ENCODE measurements around the gene EIF3CL. TPM values are rescaled to one million over a fixed set of nuclear protein-coding genes. Genes with fewer than 3 reads are reported as not detected.
"Not testable (repeated sequence)": the region's sequence is repeated elsewhere in the genome, so short reads cannot be mapped to it uniquely, and the experiment has no call there.

The EIF3CL gene
- total RNA-seq, 3 donors from 2014 or later (not counting 1 experiment from before 2014, with no cell fraction given): 28.4 to 64.6 (median 30.4) TPM

GRCh38 chr16:28336940-28337710 is 66.5 kb downstream of the EIF3CL start:
- no CpG with 5 or more reads among the region's 5 CpGs for WGBS (ENCODE audit: insufficient coverage)
- H3K4me3 ChIP-seq (ENCODE audit: low read length); DNase-seq; H3K9me3 ChIP-seq (ENCODE audit: control insufficient read depth, insufficient read depth, low read length); H3K27me3 ChIP-seq (ENCODE audit: control insufficient read depth, insufficient read depth, low read length); H3K27ac ChIP-seq (ENCODE audit: low read length); intact Hi-C loops (cut with micrococcal nuclease); H3K27me3 Mint-ChIP-seq (ENCODE audit: low read depth in 2 of 2); H3K9me3 Mint-ChIP-seq; H3K36me3 ChIP-seq (ENCODE audit: control insufficient read depth, insufficient read depth, low read length); ATAC-seq; H3K4me1 Mint-ChIP-seq; H3K36me3 Mint-ChIP-seq; H3K4me3 Mint-ChIP-seq; H3K27ac Mint-ChIP-seq; H3K4me1 ChIP-seq (ENCODE audit: control insufficient read depth, insufficient read depth, low read length): not testable (repeated sequence)

GRCh38 chr16:28335678-28336077 is 68.0 kb downstream of the EIF3CL start:
- H3K9me3 ChIP-seq (ENCODE audit: control insufficient read depth, insufficient read depth, low read length); H3K4me1 Mint-ChIP-seq; H3K27me3 ChIP-seq (ENCODE audit: control insufficient read depth, insufficient read depth, low read length); H3K27me3 Mint-ChIP-seq (ENCODE audit: low read depth in 2 of 2); H3K4me3 ChIP-seq (ENCODE audit: low read length); intact Hi-C loops (cut with micrococcal nuclease); H3K4me3 Mint-ChIP-seq; H3K9me3 Mint-ChIP-seq; H3K36me3 Mint-ChIP-seq; ATAC-seq; DNase-seq; H3K27ac ChIP-seq (ENCODE audit: low read length); H3K4me1 ChIP-seq (ENCODE audit: control insufficient read depth, insufficient read depth, low read length); H3K36me3 ChIP-seq (ENCODE audit: control insufficient read depth, insufficient read depth, low read length); H3K27ac Mint-ChIP-seq: not testable (repeated sequence)
- whole genome bisulfite sequencing (ENCODE audit: insufficient coverage): 75% methylated on average over 5 of the region's 8 CpGs

DNA sequence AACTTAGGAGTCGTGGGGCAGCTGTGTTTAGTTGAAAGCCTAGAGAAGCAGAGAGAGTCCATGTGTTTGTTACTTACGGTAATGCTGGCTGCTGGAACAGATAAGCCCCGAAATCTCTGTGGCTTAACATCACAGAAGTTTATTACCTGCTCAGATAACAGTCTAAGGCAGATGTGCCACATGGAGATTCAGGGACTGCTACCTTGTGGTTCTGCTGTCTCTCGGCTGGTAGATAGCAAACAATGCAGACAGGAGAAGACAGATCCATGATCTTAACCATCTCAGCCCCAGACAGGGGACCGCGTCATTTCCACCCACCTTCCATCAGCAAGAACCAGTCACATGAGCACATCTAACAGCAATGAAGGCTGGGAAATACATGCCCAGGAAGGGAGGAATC is 71.0 kb downstream of the EIF3CL start:
- ATAC-seq; H3K27me3 Mint-ChIP-seq (ENCODE audit: low read depth in 2 of 2); intact Hi-C loops (cut with micrococcal nuclease); H3K27ac Mint-ChIP-seq; H3K4me1 Mint-ChIP-seq; H3K27ac ChIP-seq (ENCODE audit: low read length); H3K9me3 Mint-ChIP-seq; H3K4me3 ChIP-seq (ENCODE audit: low read length); DNase-seq; H3K4me1 ChIP-seq (ENCODE audit: control insufficient read depth, insufficient read depth, low read length); H3K36me3 ChIP-seq (ENCODE audit: control insufficient read depth, insufficient read depth, low read length); H3K4me3 Mint-ChIP-seq; H3K9me3 ChIP-seq (ENCODE audit: control insufficient read depth, insufficient read depth, low read length); H3K36me3 Mint-ChIP-seq; H3K27me3 ChIP-seq (ENCODE audit: control insufficient read depth, insufficient read depth, low read length): not testable (repeated sequence)
- WGBS (ENCODE audit: insufficient coverage): no CpG with 5 or more reads among the region's 6 CpGs

DNA sequence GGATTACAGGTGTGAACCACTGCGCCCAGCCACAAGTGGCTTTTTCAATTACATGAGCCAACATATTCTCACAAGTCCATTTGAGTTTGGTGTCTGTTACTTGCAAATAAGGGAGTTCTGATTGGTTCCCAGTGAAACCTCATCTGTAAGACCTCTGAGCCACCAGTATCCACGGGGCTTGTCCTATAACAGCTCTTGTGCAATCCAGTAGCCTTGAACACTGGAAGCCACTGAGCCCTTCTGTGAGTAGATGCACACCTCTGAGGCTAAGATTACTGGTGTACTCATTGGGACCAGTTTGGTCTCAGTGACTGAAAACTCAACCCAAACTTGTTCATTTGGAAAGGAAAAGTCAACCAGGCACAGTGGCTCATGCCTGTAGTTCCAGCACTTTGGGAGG is 72.7 kb downstream of the EIF3CL start:
- H3K4me3 Mint-ChIP-seq; H3K9me3 Mint-ChIP-seq; DNase-seq; ATAC-seq; H3K27me3 Mint-ChIP-seq (ENCODE audit: low read depth in 2 of 2); H3K9me3 ChIP-seq (ENCODE audit: control insufficient read depth, insufficient read depth, low read length); H3K4me1 Mint-ChIP-seq; H3K4me3 ChIP-seq (ENCODE audit: low read length); H3K4me1 ChIP-seq (ENCODE audit: control insufficient read depth, insufficient read depth, low read length); H3K36me3 ChIP-seq (ENCODE audit: control insufficient read depth, insufficient read depth, low read length); H3K27ac ChIP-seq (ENCODE audit: low read length); H3K36me3 Mint-ChIP-seq; H3K27ac Mint-ChIP-seq; intact Hi-C loops (cut with micrococcal nuclease); H3K27me3 ChIP-seq (ENCODE audit: control insufficient read depth, insufficient read depth, low read length): not testable (repeated sequence)
- 44% methylated on average over 1 of the region's 2 CpGs for whole genome bisulfite sequencing (ENCODE audit: insufficient coverage)

- H3K9me3 Mint-ChIP-seq; H3K27me3 Mint-ChIP-seq (ENCODE audit: low read depth in 2 of 2); H3K4me1 ChIP-seq (ENCODE audit: control insufficient read depth, insufficient read depth, low read length); H3K9me3 ChIP-seq (ENCODE audit: control insufficient read depth, insufficient read depth, low read length); H3K27me3 ChIP-seq (ENCODE audit: control insufficient read depth, insufficient read depth, low read length); H3K27ac ChIP-seq (ENCODE audit: low read length); H3K27ac Mint-ChIP-seq; H3K4me3 ChIP-seq (ENCODE audit: low read length); H3K4me3 Mint-ChIP-seq; H3K36me3 ChIP-seq (ENCODE audit: control insufficient read depth, insufficient read depth, low read length); H3K36me3 Mint-ChIP-seq; intact Hi-C loops (cut with micrococcal nuclease): not testable (repeated sequence)
- ATAC-seq (peak in 2 of 3 donors; percentile 55 to 71), DNase-seq (peak in 1 of 2 donors; percentile 45)
- 100% methylated on average over 2 of the region's 9 CpGs for whole genome bisulfite sequencing (ENCODE audit: insufficient coverage)
- H3K4me1 Mint-ChIP-seq: peaks cover 7 to 11% of the 10 kb centered on the region in 2 donors
Measured at GRCh38 chr16:28330232-28330631, 73.4 kb downstream of the EIF3CL start.

Other genes with a start within 250 kb of the EIF3CL start
- 100 to 1,000 TPM; 233 to 321 (median 240) TPM for gene XPO6, start 191.9 kb downstream of the EIF3CL start, total RNA-seq
- 10 to 100 TPM; 59.3 to 60.9 (median 59.8) TPM for gene SBK1, start 111.3 kb downstream of the EIF3CL start, total RNA-seq
- 1 to 10 TPM in 2 of 3 donors, not detected in 1; 4.1 to 5.7 TPM for gene NPIPB6, start 40.3 kb downstream of the EIF3CL start, total RNA-seq
- not detected for gene NPIPB7, start 68.5 kb upstream of the EIF3CL start, total RNA-seq
- 10 to 100 TPM; 71.1 to 85.3 (median 84.7) TPM for gene CLN3, start 88.2 kb upstream of the EIF3CL start, total RNA-seq
- gene APOBR, start 90.8 kb upstream of the EIF3CL start, total RNA-seq: 10 to 100 TPM; 64.9 to 84.8 (median 83.0) TPM
- not detected for gene IL27, start 103.0 kb upstream of the EIF3CL start, total RNA-seq
- gene NUPR1, start 135.1 kb upstream of the EIF3CL start, total RNA-seq: not detected
- gene SGF29, start 150.1 kb upstream of the EIF3CL start, total RNA-seq: 10 to 100 TPM; 31.6 to 45.1 (median 43.1) TPM
- under 1 TPM in 1 of 3 donors, not detected in 2; 0.40 TPM for gene SULT1A2, start 193.2 kb upstream of the EIF3CL start, total RNA-seq
- gene SULT1A1, start 206.2 kb upstream of the EIF3CL start, total RNA-seq: 10 to 100 TPM in 1 of 3 donors, 1 to 10 TPM in 2; 5.7 to 15.8 (median 7.8) TPM
- 1 to 10 TPM in 1 of 3 donors, under 1 TPM in 1, not detected in 1; 0.19 to 3.7 TPM for gene NPIPB8, start 234.2 kb upstream of the EIF3CL start, total RNA-seq